ENCODE measurements around the gene POC1A. TPM values are rescaled to one million over a fixed set of nuclear protein-coding genes. Genes with fewer than 3 reads are reported as not detected.
"Not testable (repeated sequence)": the region's sequence is repeated elsewhere in the genome, so short reads cannot be mapped to it uniquely, and the experiment has no call there.

Gene POC1A
- total RNA-seq, 2 donors from 2014 or later: 28.8 to 32.2 TPM

DNA sequence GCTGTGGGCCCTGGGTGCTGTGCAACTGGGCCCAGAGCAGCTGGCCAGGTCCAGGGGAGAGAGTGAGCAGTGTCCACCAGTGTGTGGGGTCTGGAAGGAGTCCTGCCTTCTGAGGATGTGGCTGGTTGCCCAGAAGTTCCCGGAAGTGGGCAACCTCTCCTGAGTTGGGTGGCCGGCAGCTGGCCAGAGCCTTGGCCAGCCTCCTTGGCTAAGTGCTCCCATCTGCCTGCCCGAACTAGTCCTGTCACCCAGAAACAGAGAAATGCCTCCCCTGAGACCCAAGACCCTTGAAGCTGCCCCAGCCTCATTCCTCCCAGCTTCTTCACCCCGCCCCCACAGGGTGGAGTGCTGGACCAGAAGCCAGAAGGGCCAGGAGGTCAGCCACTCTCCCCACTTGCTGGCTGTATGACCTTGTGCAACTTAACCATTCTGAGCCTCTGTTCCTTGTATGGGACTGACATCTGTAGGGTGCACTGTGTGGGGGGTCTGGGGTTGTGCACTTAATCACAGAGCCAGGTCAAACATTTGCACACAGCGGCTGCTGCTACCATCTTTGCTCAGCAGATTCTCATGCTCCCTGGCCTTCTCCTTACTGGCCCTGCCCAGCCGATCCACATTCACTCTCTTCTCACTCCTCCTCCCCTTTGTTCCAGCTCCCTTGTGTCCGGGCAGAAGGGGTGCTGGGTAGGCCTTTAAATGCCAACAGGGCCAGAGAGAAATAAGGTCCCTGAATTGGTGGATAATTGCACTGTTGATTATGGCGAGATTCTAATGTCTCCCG lies 36.3 kb upstream of the POC1A start:
- ATAC-seq: no peak
- H3K27ac Mint-ChIP-seq: no peak overlapping the region
- no peaks in the 10 kb centered on the region for H3K36me3 Mint-ChIP-seq
- no peaks in the 10 kb centered on the region for H3K9me3 Mint-ChIP-seq
- DNase-seq (ENCODE audit: low spot score in 2 of 2): no peak

DNA sequence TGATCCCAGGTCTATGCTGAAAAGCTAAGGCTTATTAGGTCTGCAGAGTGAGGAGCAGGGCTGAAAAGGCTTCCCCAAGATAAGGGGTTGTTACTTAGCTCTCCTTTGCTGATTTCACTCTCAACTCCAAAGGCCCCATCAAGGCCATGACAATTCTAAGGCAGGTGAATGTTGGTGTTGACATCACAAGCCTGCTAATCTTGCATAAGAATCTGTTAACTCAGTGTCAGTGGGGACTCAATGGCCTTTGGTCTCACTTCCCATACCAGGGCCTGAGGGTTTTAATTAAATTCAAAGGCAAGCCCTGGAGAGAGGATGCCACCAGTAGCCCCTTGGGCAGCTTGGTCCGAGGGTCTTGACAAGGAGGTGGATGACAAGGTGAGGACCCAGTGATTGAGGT lies 34.3 kb upstream of the POC1A start:
- H3K27ac Mint-ChIP-seq: no peak overlapping the region

DNA sequence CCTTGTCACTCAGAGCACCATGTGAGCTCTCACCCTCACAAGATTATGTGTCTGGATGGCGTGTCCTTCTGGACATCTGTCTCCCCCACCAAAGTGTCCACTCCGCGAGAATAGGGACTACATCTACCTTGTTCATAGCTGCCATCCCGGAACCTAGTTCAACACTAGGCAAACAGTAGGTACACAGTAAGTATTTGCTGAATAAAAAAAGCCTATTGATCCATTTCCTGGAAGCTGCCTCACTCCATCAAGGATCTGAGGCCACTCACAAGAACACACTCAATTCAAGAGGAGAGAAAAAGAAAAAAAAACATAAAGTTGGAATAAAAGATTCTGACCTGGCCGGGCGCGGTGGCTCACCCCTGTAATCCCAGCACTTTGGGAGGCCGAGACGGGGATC lies 32.5 kb upstream of the POC1A start:
- no peak for ATAC-seq
- Mint-ChIP-seq H3K36me3 (no peaks in the 10 kb centered on the region), H3K27ac (no peak overlapping the region), H3K9me3 (no peaks in the 10 kb centered on the region)
- no peak for DNase-seq (ENCODE audit: low spot score in 2 of 2)

More for the DNA sequence above, 34.3 kb upstream of the POC1A start:
- H3K36me3 Mint-ChIP-seq: no peaks in the 10 kb centered on the region
- ATAC-seq: no peak
- no peak for DNase-seq (ENCODE audit: low spot score in 2 of 2)
- H3K9me3 Mint-ChIP-seq: no peaks in the 10 kb centered on the region

DNA sequence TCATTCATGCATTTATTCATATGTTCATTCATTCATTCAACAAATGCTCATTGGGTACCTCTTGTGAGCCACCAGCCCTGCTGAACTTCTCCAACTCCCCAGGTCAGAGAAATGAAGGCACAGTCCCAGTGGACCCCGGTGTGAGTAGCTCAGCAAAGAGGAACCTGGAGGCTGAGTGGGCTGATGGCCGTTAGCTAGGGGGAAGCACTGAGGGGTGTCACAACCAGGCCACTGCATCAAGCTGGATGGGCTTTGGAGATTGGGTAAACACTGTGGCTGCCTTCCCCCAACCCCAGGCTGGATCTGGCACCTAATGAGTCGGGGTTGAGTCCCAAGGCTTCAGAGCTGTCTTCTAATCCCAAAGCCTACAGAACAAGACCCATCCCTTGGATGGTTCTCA lies 31.6 kb upstream of the POC1A start:
- no peaks in the 10 kb centered on the region for H3K36me3 Mint-ChIP-seq
- H3K9me3 Mint-ChIP-seq: no peaks in the 10 kb centered on the region
- no peak overlapping the region for H3K27ac Mint-ChIP-seq
- DNase-seq (ENCODE audit: low spot score in 2 of 2) (no peak), ATAC-seq (no peak)

DNA sequence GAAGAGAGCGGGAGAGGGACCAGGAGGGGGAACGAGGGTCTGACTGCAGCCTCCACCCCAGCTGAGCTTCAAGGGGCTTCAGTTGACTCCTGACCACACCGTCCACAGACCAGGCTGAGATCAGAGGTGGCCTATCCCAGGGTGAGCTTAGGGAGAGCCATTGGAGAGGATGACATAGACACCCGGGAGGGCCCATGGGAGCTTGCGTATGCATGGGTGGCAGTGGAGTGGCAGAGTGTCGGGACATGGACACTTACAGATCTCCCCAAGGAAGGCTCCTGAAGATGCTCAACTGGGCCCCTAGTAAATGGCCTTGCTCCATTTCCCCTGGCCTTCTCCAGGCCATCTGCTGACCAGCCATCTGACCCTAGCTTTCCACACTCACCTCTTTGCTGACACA lies 31.1 kb upstream of the POC1A start:
- no peak overlapping the region for H3K27ac Mint-ChIP-seq
- no peak for ATAC-seq
- no peaks in the 10 kb centered on the region for H3K9me3 Mint-ChIP-seq
- no peak for DNase-seq (ENCODE audit: low spot score in 2 of 2)
- H3K36me3 Mint-ChIP-seq: no peaks in the 10 kb centered on the region

DNA sequence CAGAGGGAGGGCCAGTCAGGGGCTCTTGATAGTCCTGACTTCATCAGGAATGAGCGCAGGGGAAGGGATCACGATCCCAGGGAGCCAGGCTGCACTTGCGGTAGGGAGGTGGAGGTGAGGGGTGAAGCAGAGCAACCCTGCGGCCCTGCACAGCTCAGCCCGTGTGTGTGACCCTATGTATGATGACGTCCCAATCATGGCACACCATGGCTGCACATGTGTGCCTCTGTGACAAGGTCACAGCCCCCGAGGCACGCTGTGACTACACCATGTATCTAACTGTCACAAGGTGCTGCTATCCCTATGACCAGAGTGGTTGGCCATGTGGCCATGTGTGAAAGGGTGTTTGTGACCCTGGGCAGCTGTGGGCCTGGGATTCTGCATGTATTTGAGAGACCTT lies 30.5 kb upstream of the POC1A start:
- Mint-ChIP-seq H3K27ac (peak overlapping the region in 1 of 2 donors; percentile 82), H3K36me3 (no peaks in the 10 kb centered on the region), H3K9me3 (no peaks in the 10 kb centered on the region)
- DNase-seq (ENCODE audit: low spot score in 2 of 2) (no peak), ATAC-seq (no peak)

DNA sequence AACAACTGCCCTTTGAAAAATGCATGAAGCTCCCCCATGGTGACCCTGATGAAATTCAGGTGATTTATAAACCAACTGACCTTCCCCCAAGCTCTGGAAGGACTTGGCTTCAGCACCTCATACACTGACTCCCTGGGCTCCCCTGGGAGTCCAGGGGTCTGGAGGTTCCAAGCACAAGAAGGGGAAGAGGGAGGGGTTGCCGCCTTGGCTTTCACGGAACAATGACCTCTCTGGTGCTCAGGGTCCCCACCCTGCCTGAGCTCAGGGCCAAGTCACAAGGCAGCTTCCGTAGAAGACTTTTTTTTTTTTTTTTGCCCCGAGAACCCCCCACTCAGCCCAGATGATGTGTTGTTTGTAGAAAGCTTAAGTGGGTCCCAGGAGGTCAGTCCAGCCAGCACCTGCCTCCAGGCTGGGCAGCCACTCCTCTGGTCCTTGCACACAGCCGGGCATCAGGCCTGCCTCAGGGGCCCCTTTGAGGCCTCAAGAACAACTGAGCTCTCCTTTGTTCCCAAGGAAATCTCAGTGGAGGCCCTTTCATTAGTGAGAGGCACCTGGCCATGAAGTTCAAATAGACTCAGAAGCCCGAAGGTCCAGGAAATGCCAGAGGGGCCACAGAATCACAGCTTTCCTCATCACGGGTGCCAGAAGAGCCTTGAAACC lies 29.7 kb upstream of the POC1A start:
- Mint-ChIP-seq H3K36me3 (no peaks in the 10 kb centered on the region), H3K9me3 (no peaks in the 10 kb centered on the region), H3K27ac (peak overlapping the region in 1 of 2 donors; percentile 82)
- DNase-seq (ENCODE audit: low spot score in 2 of 2) (no peak), ATAC-seq (no peak)

DNA sequence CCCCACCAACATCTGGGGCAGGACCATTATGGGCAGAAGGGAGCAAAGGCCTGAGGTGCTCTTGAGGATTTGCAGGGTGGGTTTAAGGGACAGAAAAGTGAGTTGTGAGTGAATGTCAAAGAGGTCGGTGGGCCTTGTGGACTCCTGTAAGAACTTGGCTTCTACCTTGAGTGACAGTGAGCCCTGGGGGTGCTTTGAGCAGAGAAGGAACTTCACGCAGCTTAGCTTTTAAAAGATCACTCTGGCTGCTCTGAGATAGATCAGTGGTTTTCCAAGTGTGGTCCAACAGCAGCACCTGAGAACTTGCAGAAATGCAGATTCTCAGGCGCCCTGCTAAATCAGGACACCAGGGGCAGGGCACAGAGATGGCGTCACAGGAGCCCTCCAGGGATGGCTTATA lies 28.5 kb upstream of the POC1A start:
- no peak overlapping the region for H3K27ac Mint-ChIP-seq
- DNase-seq (ENCODE audit: low spot score in 2 of 2): no peak
- H3K9me3 Mint-ChIP-seq: no peaks in the 10 kb centered on the region
- H3K36me3 Mint-ChIP-seq: no peaks in the 10 kb centered on the region
- ATAC-seq: no peak

DNA sequence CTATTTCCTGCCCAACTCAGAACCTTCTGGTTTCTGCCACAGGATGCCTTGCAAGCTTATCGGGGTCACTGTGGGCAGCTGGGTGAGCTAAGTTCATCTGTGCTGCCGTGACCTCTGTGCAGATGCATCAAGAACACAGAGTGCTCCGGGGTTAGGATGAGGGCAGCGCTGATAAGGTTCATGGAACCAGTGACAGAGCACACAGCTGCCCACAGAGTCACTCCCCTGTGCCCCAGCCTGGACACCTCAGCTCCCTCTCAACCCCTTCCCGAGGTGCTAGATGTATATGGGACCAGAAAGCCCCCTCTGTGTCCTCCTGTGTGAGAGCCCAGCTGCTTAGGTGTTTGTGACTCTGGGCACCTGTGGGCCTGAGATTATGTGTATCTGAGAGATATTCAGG lies 28.0 kb upstream of the POC1A start:
- ATAC-seq (peak in 1 of 2 donors; percentile 20), DNase-seq (ENCODE audit: low spot score in 2 of 2) (no peak)
- Mint-ChIP-seq H3K27ac (no peak overlapping the region), H3K9me3 (no peaks in the 10 kb centered on the region), H3K36me3 (no peaks in the 10 kb centered on the region)

DNA sequence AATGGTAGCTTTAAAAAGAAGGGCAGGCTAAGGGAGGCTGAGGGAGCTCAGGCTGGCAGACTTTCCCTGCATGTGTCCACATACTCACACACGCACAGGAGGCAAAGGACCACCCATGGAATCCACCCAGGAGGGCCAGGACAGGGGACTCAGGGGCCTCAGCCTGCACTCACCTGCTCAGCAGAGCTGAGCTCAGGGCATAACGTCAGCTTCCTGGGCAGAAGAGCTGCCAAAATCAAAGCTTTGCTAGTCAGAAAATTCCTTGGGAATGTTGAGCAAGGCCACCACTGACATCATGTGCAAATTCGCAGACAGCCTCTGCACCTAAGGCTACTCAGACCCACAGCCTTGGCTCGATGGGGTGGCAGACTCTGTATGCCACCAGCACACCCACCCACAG lies 27.3 kb upstream of the POC1A start:
- H3K9me3 Mint-ChIP-seq: no peaks in the 10 kb centered on the region
- H3K27ac Mint-ChIP-seq: no peak overlapping the region
- ATAC-seq (no peak), DNase-seq (ENCODE audit: low spot score in 2 of 2) (no peak)
- H3K36me3 Mint-ChIP-seq: no peaks in the 10 kb centered on the region

DNA sequence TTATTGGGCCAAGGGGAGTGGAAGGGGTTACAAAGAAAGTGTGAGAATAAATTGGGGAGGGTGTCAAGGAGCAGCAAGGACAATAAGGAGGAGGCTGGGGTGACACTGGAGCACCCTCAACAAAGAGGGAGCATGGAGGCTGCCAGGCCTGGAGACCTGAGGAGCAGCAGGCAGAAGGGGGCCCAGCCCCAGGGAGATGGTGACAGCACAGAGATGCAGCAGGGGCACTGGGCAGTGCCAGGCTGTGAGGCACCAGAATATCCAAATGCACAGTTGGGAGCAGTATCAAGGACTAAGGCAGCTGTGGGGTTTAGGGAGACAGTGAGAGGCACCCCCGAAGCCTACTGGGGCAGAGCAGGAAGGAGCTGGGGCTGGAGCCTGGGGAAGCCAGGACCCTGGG lies 24.3 kb upstream of the POC1A start:
- no peak for DNase-seq (ENCODE audit: low spot score in 2 of 2)
- peak overlapping the region in 1 of 2 donors; percentile 51 for H3K27ac Mint-ChIP-seq
- no peak for ATAC-seq
- no peaks in the 10 kb centered on the region for H3K9me3 Mint-ChIP-seq
- H3K36me3 Mint-ChIP-seq: no peaks in the 10 kb centered on the region

DNA sequence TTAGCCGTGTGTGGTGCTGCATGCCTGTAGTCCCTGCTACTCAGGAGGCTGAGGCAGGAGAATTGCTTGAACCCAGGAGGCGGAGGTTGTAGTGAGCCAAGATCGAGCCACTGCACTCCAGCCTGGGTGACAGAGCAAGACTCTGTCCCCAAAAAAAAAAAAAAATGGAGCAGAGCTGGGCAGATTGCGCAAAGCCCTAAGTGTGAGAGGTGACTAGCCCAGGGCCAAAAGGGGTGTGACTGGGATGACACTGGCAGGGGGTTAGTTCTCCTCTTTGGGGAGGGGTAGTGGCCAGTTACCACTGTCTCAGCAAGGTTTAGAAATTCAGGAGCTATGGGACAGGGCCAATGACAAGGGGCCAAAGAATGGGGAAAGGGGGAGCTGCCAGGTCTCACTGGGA lies 23.9 kb upstream of the POC1A start:
- DNase-seq (ENCODE audit: low spot score in 2 of 2); H3K36me3 Mint-ChIP-seq; ATAC-seq; H3K9me3 Mint-ChIP-seq; H3K27ac Mint-ChIP-seq: not testable (repeated sequence)

DNA sequence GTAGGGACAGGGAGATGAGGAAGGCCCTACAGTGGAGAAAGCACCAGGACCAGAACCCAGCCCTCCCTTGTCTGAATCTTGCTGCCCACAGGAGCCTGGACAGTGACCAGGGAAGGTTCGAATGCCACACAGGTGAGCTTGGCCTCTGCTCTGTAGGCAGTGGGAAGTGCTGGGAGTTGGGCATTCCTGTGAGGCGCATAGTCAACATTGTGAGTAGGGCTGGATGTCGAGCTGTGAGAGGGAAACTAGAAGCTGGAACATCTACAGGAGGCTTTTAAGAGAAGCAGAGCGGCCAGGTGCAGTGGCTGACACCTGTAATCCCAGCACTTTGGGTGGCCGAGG lies 23.4 kb upstream of the POC1A start:
- Mint-ChIP-seq H3K36me3 (no peaks in the 10 kb centered on the region), H3K9me3 (no peaks in the 10 kb centered on the region), H3K27ac (peak overlapping the region in 1 of 2 donors; percentile 82)
- ATAC-seq (no peak), DNase-seq (ENCODE audit: low spot score in 2 of 2) (no peak)

DNA sequence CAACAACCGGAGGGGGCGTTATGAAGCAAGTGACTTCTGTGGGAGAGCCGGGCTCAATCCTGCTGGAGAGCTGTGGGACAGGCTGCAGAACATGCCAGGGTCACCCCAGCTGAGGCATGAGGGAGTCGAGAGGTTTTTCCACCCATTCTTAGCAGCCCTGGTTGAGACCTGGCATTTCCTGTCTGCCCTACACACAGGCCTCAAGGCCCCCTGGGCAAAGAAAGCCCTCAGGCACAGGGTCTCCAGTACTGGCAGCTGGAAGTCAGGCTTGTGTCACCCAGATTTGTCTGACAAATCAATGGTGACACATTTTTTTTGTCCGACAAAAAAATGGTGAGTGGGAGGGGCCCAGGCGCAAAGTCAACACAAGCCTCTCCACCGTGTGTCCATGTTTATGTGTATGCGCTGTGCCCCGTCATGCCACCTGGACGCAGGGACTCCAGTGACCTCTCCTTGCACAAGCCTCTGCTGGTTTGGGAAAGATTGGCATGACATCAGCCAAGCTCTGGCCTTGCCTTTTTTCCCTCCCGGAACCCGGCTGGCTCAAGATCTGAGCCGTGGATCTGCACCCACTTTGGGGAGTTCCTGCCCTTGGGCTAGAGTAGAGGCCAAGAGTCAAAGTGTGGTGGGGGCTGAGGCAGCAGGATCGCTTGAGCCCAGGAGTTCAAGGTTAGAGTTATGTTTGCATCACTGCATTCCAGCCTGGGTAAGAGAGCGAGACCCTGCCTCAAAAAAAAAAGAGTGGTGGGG lies 22.9 kb upstream of the POC1A start:
- ATAC-seq (no peak), DNase-seq (ENCODE audit: low spot score in 2 of 2) (no peak)
- Mint-ChIP-seq H3K36me3 (no peaks in the 10 kb centered on the region), H3K9me3 (no peaks in the 10 kb centered on the region), H3K27ac (no peak overlapping the region)

DNA sequence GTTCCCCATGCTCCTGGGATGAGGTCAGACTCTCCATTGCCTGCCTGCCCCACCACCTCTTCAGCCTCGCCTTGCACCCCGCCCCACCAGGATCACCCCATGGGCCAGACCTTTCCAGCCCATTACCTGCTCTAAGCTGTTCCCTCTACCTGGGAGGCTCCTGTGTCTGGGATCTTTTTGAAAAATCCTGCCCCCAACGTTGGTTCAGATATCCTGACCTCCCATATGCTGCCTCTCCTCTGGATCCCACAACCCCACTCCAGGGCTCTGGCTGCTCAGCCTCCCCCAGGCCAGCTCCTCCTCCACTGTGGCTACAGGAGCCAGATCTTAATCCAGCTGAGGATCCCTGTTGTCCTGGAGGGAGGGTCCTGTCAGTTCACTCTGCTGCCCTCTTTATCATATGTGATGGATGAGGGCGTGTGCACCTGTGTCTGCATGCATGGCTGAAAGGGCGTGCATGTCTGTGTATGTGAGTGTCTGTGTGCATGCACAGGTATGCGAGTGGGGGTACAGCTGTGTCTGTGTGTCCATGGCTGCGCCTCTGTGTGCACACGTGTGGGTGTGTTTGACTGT lies 22.0 kb upstream of the POC1A start:
- ATAC-seq (no peak), DNase-seq (ENCODE audit: low spot score in 2 of 2) (no peak)
- Mint-ChIP-seq H3K36me3 (no peaks in the 10 kb centered on the region), H3K9me3 (no peaks in the 10 kb centered on the region), H3K27ac (peak overlapping the region in 1 of 2 donors; percentile 7)

DNA sequence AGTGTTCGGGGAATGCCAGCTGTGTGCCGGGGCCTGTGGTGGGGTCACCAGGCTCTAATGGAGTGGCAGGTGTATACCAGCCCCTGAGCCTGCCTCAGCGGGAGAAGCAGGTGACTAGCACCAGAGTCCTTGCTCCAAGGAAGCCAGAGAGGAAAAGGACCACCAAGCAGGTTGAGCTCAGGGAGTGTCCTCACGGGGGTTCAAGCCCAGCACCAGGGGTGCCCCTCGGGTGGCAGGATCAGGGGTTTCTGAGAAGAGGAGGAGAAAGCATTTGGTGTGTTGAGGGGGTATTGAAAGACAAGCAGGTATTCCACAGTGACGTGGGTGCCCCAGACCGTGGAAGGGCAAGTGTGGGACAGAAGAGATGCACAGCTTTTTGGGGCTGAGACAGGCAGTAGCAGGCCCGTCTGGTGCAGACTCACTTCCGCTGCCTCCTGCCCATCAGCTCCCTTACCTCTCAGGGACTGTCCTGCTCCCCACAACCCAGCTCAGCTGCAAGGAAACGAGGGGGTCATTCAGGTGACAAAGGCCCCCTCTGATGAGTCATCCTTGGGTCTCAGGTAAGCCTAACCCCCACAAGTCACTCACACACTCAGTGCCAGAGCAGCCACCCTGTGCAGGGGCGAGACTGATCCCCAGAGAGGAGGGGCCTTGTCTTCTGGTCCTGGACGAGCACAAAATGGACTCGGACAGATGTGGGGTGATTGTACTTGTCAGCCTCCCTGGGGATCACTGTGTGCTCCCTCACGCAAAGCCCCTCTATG lies 21.4 kb upstream of the POC1A start:
- no peaks in the 10 kb centered on the region for H3K36me3 Mint-ChIP-seq
- H3K27ac Mint-ChIP-seq: peak overlapping the region; percentile 11 to 46
- ATAC-seq (no peak), DNase-seq (ENCODE audit: low spot score in 2 of 2) (no peak)
- H3K9me3 Mint-ChIP-seq: no peaks in the 10 kb centered on the region

DNA sequence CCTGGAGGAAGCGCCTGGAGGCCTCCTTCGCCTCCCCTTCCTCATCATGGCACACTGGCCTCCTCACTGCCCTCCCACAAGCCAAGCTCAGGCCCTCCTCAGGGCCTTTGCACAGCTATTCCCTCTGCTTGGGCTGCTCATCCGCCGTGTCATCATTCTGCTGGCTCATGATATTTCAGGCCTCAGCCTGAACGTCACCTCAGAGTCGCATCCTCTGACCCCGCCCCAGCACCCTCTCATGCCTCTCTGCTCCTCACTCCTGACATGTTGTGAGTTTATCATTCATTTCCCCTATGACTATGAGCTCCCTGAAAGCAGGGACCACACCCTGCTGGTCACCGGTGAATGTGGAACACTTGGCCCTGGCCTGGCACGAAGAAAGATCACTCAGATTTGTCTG lies 20.7 kb upstream of the POC1A start:
- no peaks in the 10 kb centered on the region for H3K9me3 Mint-ChIP-seq
- no peak for DNase-seq (ENCODE audit: low spot score in 2 of 2)
- peak overlapping the region; percentile 11 to 20 for H3K27ac Mint-ChIP-seq
- no peaks in the 10 kb centered on the region for H3K36me3 Mint-ChIP-seq
- no peak for ATAC-seq
